H9 (cell line): ENCODE data around the gene NUDT9. TPM values are rescaled to one million over a fixed set of nuclear protein-coding genes. Genes with fewer than 3 reads are reported as not detected.

Experiments
- DNase-seq: peaks from one replicate; pipeline ENCODE4 v3.0.0-alpha.2; 2017
- H2AFZ ChIP-seq: one replicate; pipeline ENCODE4 v1.6.1; 2013; ENCODE audit warnings: mild to moderate bottlenecking, low read length, control low read depth, moderate library complexity
- H2AK5ac ChIP-seq: 2 replicates; pipeline ENCODE4 v1.6.1; 2013; ENCODE audit warnings: low read length, control low read depth, mixed read lengths; ENCODE audit not compliant: insufficient read length
- H2BK120ac ChIP-seq: one replicate; pipeline ENCODE4 v1.6.1; 2013; ENCODE audit warnings: low read depth, mild to moderate bottlenecking, low read length, control low read depth, inconsistent platforms; ENCODE audit not compliant: poor library complexity, severe bottlenecking
- H2BK12ac ChIP-seq: 2 replicates; pipeline ENCODE4 v1.6.1; 2013; ENCODE audit warnings: low read length, control low read depth, mixed read lengths, low read depth; ENCODE audit not compliant: insufficient read length
- H2BK15ac ChIP-seq: 2 replicates; pipeline ENCODE4 v1.6.1; 2013; ENCODE audit warnings: low read depth, low read length, control low read depth
- H2BK20ac ChIP-seq: one replicate; pipeline ENCODE4 v1.6.1; 2013; ENCODE audit warnings: low read depth, mild to moderate bottlenecking, low read length, control low read depth, inconsistent platforms; ENCODE audit not compliant: poor library complexity, severe bottlenecking
- H2BK5ac ChIP-seq: 2 replicates; pipeline ENCODE4 v1.6.1; 2013; ENCODE audit warnings: low read length, control low read depth, mixed read lengths; ENCODE audit not compliant: insufficient read length
- H3K14ac ChIP-seq: 2 replicates; pipeline ENCODE4 v1.6.1; 2013; ENCODE audit warnings: low read length, control low read depth; ENCODE audit not compliant: insufficient read depth
- H3K18ac ChIP-seq: 2 replicates; pipeline ENCODE4 v1.6.1; 2013; ENCODE audit warnings: low read depth, mild to moderate bottlenecking, mixed read lengths, low read length, control low read depth; ENCODE audit not compliant: insufficient read length
- H3K23ac ChIP-seq: 2 replicates; pipeline ENCODE4 v1.6.1; 2013; ENCODE audit warnings: low read length, control low read depth, mixed read lengths, low read depth; ENCODE audit not compliant: insufficient read length
- H3K23me2 ChIP-seq: 2 replicates; pipeline ENCODE4 v1.6.1; 2013; ENCODE audit warnings: low read depth, mild to moderate bottlenecking, mixed read lengths, low read length, control low read depth; ENCODE audit not compliant: insufficient read length, poor library complexity, severe bottlenecking
- H3K27ac ChIP-seq: 2 replicates; pipeline ENCODE4 v1.5.1; 2013; ENCODE audit warnings: low read length, control low read depth, mixed read lengths, low read depth; ENCODE audit not compliant: insufficient read length
- H3K27me3 ChIP-seq: 2 replicates; pipeline ENCODE4 v1.6.1; 2013; ENCODE audit warnings: low read length, control low read depth, inconsistent platforms; ENCODE audit not compliant: insufficient read depth
- H3K4ac ChIP-seq: 2 replicates; pipeline ENCODE4 v1.6.1; 2013; ENCODE audit warnings: low read depth, mild to moderate bottlenecking, control low read depth, inconsistent platforms, low read length, moderate library complexity
- H3K4me1 ChIP-seq: 2 replicates; pipeline ENCODE4 v1.6.1; 2013; ENCODE audit warnings: low read length, control low read depth, inconsistent platforms; ENCODE audit not compliant: insufficient read depth
- H3K4me2 ChIP-seq: 2 replicates; pipeline ENCODE4 v1.6.1; 2013; ENCODE audit warnings: low read length, control low read depth, mixed read lengths; ENCODE audit not compliant: insufficient read length, insufficient read depth
- H3K56ac ChIP-seq: 2 replicates; pipeline ENCODE4 v1.6.1; 2013; ENCODE audit warnings: low read depth, mild to moderate bottlenecking, mixed read lengths, low read length, control low read depth; ENCODE audit not compliant: insufficient read length
- H3K79me1 ChIP-seq: 2 replicates; pipeline ENCODE4 v1.6.1; 2013; ENCODE audit warnings: low read depth, mild to moderate bottlenecking, moderate library complexity, low read length, control low read depth, inconsistent platforms; ENCODE audit not compliant: insufficient read depth, poor library complexity, severe bottlenecking
- H3K79me2 ChIP-seq: 2 replicates; pipeline ENCODE4 v1.6.1; 2013; ENCODE audit warnings: low read length, control low read depth, inconsistent platforms; ENCODE audit not compliant: insufficient read depth
- H3K9ac ChIP-seq: 2 replicates; pipeline ENCODE4 v1.6.1; 2013; ENCODE audit warnings: low read length, control low read depth, mixed read lengths; ENCODE audit not compliant: insufficient read length; ENCODE audit errors: extremely low read depth
- H3K9me3 ChIP-seq: one replicate; pipeline ENCODE4 v1.6.1; 2013; ENCODE audit warnings: low read depth, low read length, inconsistent platforms; ENCODE audit not compliant: control insufficient read depth
- H3T11ph ChIP-seq: one replicate; pipeline ENCODE4 v1.6.1; 2013; ENCODE audit warnings: mild to moderate bottlenecking, low read length, control low read depth, inconsistent platforms
- H4K20me1 ChIP-seq: one replicate; pipeline ENCODE4 v1.6.1; 2013; ENCODE audit not compliant: control insufficient read depth, insufficient read length, insufficient read depth
- H4K5ac ChIP-seq: 2 replicates; pipeline ENCODE4 v1.6.1; 2013; ENCODE audit warnings: low read depth, mild to moderate bottlenecking, mixed read lengths, low read length, control low read depth; ENCODE audit not compliant: insufficient read length
- H4K8ac ChIP-seq: replicated peaks from 2 replicates; pipeline ENCODE4 v1.6.1; 2013; ENCODE audit warnings: low read length, control low read depth, mixed read lengths, low read depth; ENCODE audit not compliant: insufficient read length
- H4K91ac ChIP-seq: 2 replicates; pipeline ENCODE4 v1.6.1; 2013; ENCODE audit warnings: low read depth, mild to moderate bottlenecking, moderate library complexity, mixed read lengths, low read length, control low read depth; ENCODE audit not compliant: insufficient read length
- H3K27ac Mint-ChIP-seq, 3 experiments: 2 replicates in 2 of 3; 3 replicates in 1 of 3; pipeline ENCODE4 v1.8.0; 2020 to 2021; ENCODE audit warnings: mixed read lengths in 3 of 3, mild to moderate bottlenecking in 1 of 3, moderate library complexity in 1 of 3
- H3K27me3 Mint-ChIP-seq: 2 replicates; pipeline ENCODE4 v1.8.0; 2021; ENCODE audit warnings: low read depth, mild to moderate bottlenecking, moderate library complexity, mixed read lengths
- H3K36me3 Mint-ChIP-seq, 3 experiments: 2 replicates in 2 of 3; 3 replicates in 1 of 3; pipeline ENCODE4 v1.8.0; 2020 to 2021; ENCODE audit warnings: low read depth in 3 of 3, mixed read lengths in 3 of 3; ENCODE audit not compliant: insufficient read depth in 1 of 3
- H3K4me1 Mint-ChIP-seq, 2 experiments: 2 replicates each; pipeline ENCODE4 v1.8.0; 2020; ENCODE audit warnings: mixed read lengths in 2 of 2
- H3K4me3 Mint-ChIP-seq, 2 experiments: 2 replicates in 1 of 2; 3 replicates in 1 of 2; pipeline ENCODE4 v1.8.0; 2020 to 2021; ENCODE audit warnings: mild to moderate bottlenecking in 2 of 2, mixed read lengths in 2 of 2, moderate library complexity in 1 of 2
- H3K9me3 Mint-ChIP-seq, 2 experiments: 2 replicates in 1 of 2; 3 replicates in 1 of 2; pipeline ENCODE4 v1.8.0; 2020; ENCODE audit warnings: mild to moderate bottlenecking in 2 of 2, mixed read lengths in 2 of 2, moderate library complexity in 1 of 2
- CTCF ChIP-seq: fragments of 200-600 bp; sonication (generic); conservative IDR thresholded peaks from 3 replicates; pipeline ENCODE4 v1.8.0; 2021; ENCODE audit warnings: antibody characterized with exemption, mild to moderate bottlenecking
- WGBS: extraction: QIAGEN DNeasy Blood & Tissue Kit; methylation state at CpG from one replicate; pipeline ENCODE4 v1.1.7; 2013; ENCODE audit warnings: missing lambda C conversion rate, low lambda C conversion rate, mixed read lengths; ENCODE audit not compliant: insufficient read length; ENCODE audit errors: extremely low coverage; 5-methylcytosine and 5-hydroxymethylcytosine counted together
- total RNA-seq: library from RNA; stranded (reverse); gene quantifications from 2 replicates; pipeline ENCODE4 v1.2.1, GENCODE V29; 2021

NUDT9 gene
- total RNA-seq, 1 experiment from 2014 or later, result 28.5 TPM

- Histone ChIP-seq H3K18ac (no peak overlapping the region), H2BK15ac (no peak overlapping the region), H2BK5ac (no peak overlapping the region), H3K27me3 (no peaks in the 10 kb centered on the region), H3K79me2 (no peaks in the 10 kb centered on the region), H3K23me2 (no peaks in the 10 kb centered on the region), H4K20me1 (no peaks in the 10 kb centered on the region), H2BK120ac (no peak overlapping the region), H3K9ac (no peak overlapping the region), H4K8ac (no peak overlapping the region), H4K5ac (no peak overlapping the region), H3K23ac (no peak overlapping the region), H3K4me1 (no peaks in the 10 kb centered on the region; the same call in 1 of the 2 replicates), H4K91ac (no peak overlapping the region), H2BK20ac (no peak overlapping the region), H3K4me2 (no peak overlapping the region), H2AK5ac (no peak overlapping the region), H3K14ac (no peak overlapping the region), H2AFZ (no peak overlapping the region), H3K27ac (no peak overlapping the region), H3K9me3 (no peaks in the 10 kb centered on the region), H3K4ac (no peak overlapping the region), H3T11ph (no peak overlapping the region), H3K79me1 (no peaks in the 10 kb centered on the region), H3K56ac (no peak overlapping the region), H2BK12ac (no peak overlapping the region)
- no peak for DNase-seq
- no peaks in the 10 kb centered on the region; a peak in 1 of 5 replicates for H3K9me3 Mint-ChIP-seq
- no peaks in the 10 kb centered on the region; the same call in 1 of the 2 replicates for H3K27me3 Mint-ChIP-seq
- H3K27ac Mint-ChIP-seq, result no peak overlapping the region; a peak in 1 of 7 replicates
- TF ChIP-seq CTCF, result no peak
- H3K36me3 Mint-ChIP-seq, result no peaks in the 10 kb centered on the region; a peak in 1 of 7 replicates
- no CpG with 5 or more reads among the region's 3 CpGs for WGBS
- peaks cover 35% of the 10 kb centered on the region in 2 experiments for H3K4me1 Mint-ChIP-seq
- H3K4me3 Mint-ChIP-seq, result no peak overlapping the region
Observed at GRCh38 chr4:87476934-87477333, 54.6 kb downstream of the NUDT9 start.
